ENCODE results near the gene BMPER.

- no peak for TF ChIP-seq RFX5 (IDR thresholded peaks at IDR 0.05; ENCODE audit: low read depth, low read length)
- TF ChIP-seq ZBTB40 (IDR thresholded peaks at IDR 0.05; ENCODE audit: borderline replicate concordance): no peak
- no peak for TF ChIP-seq SP1 (IDR thresholded peaks at IDR 0.05; ENCODE audit: low read depth, low read length)
- TF ChIP-seq TAF1 (IDR thresholded peaks at IDR 0.05; ENCODE audit: borderline replicate concordance, low read depth, low read length): no peak
- TF ChIP-seq MAX (IDR thresholded peaks at IDR 0.05; ENCODE audit: low read depth, low read length): no peak
- TF ChIP-seq, protein P1, sequence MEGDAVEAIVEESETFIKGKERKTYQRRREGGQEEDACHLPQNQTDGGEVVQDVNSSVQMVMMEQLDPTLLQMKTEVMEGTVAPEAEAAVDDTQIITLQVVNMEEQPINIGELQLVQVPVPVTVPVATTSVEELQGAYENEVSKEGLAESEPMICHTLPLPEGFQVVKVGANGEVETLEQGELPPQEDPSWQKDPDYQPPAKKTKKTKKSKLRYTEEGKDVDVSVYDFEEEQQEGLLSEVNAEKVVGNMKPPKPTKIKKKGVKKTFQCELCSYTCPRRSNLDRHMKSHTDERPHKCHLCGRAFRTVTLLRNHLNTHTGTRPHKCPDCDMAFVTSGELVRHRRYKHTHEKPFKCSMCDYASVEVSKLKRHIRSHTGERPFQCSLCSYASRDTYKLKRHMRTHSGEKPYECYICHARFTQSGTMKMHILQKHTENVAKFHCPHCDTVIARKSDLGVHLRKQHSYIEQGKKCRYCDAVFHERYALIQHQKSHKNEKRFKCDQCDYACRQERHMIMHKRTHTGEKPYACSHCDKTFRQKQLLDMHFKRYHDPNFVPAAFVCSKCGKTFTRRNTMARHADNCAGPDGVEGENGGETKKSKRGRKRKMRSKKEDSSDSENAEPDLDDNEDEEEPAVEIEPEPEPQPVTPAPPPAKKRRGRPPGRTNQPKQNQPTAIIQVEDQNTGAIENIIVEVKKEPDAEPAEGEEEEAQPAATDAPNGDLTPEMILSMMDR (IDR thresholded peaks at IDR 0.05 in 2 of 3, conservative IDR thresholded peaks at IDR 0.05 in 1 of 3; ENCODE audit: control insufficient read depth in 2 of 3, extremely low read depth in 1 of 3, insufficient read depth in 1 of 3, low read depth in 3 of 3, low read length in 3 of 3): no peak
- TF ChIP-seq POLR2AphosphoS5 (IDR thresholded peaks at IDR 0.05; ENCODE audit: low read length): no peak
- no peak for TF ChIP-seq IKZF1 (conservative IDR thresholded peaks at IDR 0.05)
- no peak for TF ChIP-seq TCF12 (IDR thresholded peaks at IDR 0.05; ENCODE audit: low read depth, low read length)
- no peak for TF ChIP-seq CHD2 (IDR thresholded peaks at IDR 0.05; ENCODE audit: borderline replicate concordance, low read depth, low read length)
- TF ChIP-seq FOXK2 (IDR thresholded peaks at IDR 0.05): no peak
These were observed 18.3 kb downstream of the BMPER start for GRCh38 chr7:33923440-33924229.
